OCI-M1 (cell line): ENCODE data around the gene CDC5L.

Experiments used
- DNase-seq: peaks from one replicate; lab custom pipeline; 2025; lab: John Stamatoyannopoulos, UW

The CDC5L gene

DNA sequence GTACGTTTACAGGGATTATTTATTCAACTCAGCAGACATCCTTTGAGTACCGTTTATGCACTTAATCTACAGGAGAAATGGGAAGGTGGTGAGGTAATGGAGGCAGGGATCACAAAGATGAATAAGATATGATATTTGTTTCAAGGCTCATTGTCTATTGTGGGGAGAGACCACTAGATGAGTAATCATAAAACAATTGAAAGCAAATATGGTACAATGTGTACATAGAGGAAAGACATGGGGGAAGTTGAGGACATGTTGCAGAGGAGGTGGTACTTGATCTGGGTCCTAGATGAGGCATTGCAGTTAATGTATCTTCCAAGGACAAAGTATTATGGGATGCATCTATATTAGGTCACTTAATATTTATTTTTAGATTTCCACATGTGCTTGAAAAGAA, 13.7 kb upstream of the CDC5L start:
- DNase-seq = no peak

DNA sequence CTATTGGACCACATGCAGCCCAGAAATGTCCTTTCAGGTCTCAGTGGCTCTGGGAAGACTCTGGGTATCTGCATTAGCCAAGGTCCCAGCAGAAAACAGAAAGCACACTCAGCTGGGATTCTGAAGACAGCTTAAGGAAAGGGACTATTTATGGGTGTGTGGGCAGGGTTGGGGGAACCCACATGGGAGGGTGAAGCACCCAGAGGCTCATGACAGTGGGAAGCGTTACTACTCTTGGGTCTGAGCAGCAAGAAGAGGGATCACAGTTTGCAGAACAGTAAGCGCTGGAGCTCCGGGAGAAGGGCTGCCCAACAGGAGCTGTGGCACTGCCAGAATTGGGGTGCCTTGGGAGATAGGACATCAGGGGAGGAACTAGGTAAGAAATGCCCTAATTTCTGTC, 12.4 kb upstream of the CDC5L start:
- DNase-seq = no peak

DNA sequence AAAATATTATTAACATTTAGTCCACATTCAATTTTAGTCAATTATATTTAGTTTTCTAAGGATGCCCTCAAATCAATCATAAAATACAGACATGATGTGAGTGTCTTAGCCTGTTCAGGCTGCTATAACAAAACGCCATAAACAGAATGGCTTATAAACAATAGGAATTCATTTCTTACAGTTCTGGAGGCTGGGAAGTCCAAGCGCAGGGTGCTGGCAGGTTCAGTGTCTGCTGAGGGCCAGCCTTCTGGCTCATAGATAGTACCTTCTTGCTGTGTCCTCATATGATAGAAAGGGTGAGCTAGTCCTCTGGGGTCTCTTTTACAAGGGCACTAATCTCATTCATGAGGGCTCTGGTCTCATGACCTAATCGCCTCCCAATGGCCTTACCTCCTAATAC, 10.0 kb upstream of the CDC5L start:
- no peak for DNase-seq

DNA sequence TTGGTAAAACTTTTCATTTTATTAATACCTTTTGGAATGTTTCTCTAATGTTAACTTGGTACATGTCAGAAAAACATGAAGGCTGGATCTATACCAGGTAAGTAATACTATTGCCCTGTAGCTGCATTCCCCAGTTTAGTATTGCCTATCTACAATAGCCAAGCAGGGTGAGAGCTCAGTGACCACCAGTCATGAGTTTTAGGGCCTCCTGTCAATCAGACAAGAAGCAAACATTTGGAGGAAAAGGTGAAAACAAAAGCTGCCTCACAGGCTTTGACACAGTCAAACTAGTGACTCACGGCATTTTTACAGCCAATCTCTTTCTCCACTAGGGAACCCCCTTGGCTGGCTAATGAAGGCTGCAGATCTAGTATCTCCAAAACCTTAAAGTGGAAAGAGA, 9.5 kb upstream of the CDC5L start:
- DNase-seq = no peak

DNA sequence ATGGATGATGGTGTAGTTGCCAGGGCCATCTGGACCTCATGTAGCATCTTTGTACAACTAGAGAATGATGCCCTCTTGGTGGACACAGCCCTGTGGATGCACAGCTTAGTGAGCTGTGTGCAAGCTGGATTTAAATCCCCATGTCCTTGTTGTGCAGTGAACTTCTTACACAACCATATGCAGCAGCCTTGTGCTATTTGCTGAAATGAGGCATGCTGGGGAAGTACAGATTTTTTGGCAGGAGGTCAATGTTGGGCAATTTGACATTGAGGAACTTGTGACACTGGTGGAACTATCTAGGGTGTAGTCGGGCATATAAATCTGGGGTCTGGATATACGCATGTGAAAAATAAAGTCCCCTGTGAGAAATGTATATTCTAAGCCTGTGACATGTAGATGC, 5.8 kb upstream of the CDC5L start:
- DNase-seq = peak; percentile 53

DNA sequence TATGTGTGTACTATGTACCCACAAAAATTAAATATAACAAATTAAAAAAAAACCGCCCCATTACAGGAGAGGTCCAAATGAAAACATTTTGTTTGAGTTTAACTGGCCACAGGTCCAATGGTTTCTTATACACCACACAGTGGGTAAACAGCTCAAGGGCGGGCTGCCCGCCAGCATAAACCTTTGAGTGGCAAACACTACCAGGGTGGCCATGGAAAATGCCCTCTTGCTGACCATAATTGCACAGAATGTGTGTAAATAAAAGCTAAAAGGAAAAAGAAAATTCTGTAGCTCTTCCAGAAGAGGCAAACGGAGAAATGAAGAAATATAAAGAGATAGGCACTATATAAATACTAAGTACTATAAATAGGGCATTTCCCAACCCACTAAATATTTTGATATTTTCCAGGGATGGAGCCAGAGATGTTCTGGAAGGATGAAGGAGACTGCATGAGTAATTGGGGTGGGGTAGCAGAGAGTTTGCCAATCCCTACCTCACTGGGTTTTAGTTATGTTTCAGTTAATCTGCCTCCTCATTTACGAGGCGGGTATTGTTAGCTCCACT, 1.1 kb upstream of the CDC5L start:
- no peak for DNase-seq

DNA sequence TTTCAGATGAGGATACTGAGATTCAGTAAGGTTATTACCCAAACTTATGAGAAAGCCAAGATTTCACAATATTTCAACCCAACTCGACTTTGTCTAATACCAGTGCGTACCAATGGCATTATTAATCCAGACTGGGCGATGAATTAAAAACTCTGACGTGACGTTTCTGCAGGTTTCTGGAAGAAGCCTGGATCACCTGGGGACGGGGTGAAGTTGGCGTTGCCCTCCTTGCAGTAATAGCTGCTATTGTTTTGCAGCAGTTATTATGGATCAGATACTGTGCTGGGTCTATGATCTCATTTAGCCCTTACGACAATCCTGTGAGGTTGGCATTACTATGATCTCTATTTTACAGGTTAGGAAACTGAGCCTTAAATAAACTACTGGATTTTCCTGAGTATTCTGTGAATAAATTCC, 569 bp upstream of the CDC5L start:
- peak; percentile 70 for DNase-seq

DNA sequence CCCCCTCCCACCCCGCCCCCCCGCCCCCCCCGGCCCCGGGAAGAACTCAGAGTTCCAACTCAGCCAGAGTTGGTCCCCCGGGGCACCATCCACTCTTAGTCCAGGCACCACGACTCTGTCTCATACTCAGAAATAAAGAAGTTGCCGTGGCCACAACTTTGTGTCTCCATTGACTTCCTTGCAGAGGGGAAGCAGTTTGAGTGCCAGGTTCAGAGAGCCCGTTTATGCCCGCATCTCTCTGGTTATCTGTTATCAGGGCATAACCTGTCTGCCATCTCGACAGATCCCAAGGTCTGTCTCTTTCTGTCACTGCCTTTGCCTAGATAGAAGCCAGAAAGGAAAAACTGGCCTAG, 605 bp downstream of the CDC5L start:
- peak; percentile 70 for DNase-seq

DNA sequence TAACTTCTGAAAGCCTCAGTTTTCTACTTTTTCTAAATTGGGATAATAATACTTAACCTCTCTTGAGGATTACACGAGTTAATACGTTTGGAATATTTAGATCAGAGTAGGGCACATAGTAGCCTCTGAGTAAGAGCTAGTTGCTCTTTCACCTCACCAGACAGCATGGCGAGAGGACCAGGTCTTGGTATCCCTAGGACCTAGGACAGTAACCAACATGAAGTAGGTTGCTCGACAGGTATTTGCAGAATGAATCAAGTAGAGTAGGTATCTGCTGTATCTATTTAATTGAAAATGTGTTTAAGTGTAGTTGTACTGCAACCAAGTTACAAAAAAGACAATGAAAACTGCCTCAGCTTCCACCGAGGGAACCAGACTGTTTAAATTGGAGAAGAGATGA, 1.4 kb downstream of the CDC5L start:
- DNase-seq = no peak

DNA sequence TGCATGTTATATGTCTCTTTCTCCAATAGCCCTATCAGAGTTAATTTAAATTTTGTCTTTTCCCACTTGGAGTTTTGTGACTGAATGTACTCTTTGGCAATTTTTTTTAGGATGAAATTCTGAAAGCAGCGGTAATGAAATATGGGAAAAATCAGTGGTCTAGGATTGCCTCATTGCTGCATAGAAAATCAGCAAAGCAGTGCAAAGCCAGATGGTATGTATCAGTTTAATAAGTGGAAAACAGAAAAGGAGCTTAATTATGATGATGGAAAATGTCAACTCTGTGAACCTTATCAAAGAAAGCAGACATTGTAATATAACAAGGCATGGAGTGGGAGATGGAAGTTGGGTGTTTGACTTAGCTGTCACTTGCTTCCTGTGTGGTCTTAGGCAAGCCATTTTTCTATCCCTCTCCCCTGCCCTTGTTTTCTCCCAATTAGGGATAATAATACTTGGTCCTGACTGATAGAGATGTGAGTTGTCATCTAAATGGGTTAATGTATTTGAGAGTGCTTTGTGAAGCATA, 2.7 kb downstream of the CDC5L start:
- DNase-seq = no peak

DNA sequence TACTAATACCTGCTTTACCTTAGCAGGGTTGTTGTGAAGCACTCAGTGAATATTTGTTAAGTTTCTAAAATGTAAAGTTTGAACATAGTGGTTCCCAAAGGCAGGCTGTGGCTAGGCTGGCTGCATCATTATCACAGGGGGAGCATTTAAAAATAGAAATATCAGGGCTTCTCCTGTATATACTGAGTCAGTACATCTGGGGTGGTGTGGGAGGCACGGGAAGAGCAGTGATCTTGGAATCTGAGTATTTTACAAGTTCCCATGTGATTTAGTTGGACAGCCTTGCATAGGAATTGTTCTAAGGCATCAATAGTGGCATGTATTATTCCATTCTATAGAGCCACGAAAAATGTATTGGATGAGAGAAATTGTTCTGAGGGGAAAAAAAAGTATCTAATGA, 8.0 kb downstream of the CDC5L start:
- DNase-seq = no peak

DNA sequence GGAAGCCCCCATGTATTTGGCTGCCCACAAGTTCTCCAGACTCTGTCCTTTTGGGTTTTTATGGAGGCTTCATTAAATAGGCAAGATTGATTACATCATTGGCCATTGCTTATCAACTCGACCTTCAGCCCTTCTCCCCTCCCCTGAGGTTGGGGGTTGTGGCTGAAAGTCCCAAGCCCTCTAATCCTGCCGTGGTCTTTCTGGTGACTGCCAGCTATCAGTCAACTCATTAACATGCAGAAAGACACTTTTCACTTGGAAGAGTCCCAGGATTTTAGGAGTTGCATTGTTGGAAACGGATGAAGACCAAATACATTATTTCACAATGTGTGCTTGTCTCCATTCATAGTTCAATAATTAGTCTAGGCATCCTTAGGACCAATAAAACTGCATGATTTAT, 9.5 kb downstream of the CDC5L start:
- no peak for DNase-seq

DNA sequence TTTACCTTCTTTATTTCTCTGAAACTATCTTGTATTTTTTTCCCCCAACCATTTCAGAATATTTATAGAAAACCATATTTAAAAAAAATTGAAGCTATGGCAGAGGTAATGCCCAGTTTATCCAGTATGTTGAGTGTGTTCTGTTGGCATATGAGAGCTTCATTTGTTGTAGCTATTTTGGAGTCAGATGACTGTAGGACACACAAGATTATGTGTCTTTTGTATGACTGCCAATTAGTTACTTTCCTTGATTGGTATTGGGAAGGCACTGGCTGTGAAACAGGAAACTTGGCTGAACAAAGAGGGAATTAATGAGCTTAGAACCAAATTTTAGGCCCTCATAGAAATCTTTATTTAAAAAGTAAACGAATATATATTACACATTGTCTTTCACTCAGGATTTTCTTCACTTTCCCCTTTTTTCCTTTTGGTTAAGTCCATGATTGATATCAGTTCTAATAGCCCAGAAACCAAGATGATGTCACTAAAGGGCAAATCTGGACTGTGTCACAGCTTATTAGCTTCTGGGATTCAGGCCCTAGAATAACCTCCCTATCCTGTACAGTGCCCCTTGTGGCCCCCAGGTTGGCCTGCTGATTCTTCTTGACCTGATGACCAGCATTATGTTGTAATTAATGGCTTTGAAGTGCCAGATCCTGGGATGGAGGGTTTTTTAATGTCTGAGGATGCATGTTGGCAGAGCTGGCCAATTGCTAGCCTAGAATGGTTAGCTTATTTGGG, 10.1 kb downstream of the CDC5L start:
- peak; percentile 15 for DNase-seq

DNA sequence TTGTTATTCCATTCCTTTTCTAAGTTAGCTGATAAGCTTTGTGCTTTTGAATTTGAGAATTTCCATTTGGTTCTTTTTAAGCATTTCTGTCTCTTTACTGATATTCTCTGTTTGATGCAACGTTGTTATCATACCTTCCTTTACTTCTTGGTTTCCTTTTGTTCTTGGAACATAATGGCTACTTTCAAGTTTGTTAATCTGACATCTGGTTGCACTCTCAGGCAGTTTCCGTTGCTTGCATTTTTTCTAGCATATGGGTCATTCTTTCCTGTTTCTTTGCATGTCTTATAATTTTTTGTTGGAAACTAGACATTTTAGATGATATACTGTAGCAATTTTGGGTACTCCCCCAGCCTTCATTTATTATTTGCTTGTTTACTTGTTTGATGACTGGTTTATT, 12.5 kb downstream of the CDC5L start:
- no peak for DNase-seq

DNA sequence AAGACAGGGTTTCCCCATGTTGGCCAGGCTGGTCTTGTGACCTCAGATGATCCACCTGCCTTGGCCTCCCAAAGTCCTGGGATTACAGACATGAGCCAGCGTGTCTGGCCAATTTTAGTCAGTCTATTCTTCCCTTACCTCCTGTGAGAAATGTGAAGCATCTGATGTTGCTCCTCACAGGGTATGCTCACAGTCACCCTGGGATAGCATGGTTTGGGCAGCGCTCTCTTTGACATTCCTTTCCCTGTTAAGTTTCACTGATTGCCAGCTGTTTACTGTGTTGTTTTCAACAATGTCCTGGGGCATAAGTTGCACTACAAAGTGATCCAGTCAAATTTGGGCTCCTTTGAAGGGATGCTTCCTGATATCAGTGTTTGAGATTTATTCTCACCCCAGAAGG, 13.1 kb downstream of the CDC5L start:
- DNase-seq = no peak

DNA sequence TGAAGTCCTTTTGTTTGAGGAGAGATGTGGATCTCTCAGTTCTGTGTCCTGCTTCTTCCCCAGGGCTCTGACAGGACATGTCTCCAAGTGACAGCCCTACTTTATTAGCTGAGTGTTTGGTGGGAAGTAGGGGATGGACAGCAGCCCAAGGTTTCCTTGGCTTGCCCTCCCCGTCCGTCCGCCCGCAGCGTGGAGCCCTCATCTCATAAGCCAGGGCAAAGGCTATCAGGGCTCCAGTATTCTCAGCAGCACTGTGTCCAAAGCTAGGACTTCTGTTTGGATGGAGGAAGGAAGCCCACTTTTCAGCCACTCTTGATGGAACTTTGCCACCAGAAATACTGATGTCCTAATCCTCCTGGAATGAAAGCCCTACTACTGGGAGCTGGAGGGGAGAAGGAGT, 13.6 kb downstream of the CDC5L start:
- no peak for DNase-seq

DNA sequence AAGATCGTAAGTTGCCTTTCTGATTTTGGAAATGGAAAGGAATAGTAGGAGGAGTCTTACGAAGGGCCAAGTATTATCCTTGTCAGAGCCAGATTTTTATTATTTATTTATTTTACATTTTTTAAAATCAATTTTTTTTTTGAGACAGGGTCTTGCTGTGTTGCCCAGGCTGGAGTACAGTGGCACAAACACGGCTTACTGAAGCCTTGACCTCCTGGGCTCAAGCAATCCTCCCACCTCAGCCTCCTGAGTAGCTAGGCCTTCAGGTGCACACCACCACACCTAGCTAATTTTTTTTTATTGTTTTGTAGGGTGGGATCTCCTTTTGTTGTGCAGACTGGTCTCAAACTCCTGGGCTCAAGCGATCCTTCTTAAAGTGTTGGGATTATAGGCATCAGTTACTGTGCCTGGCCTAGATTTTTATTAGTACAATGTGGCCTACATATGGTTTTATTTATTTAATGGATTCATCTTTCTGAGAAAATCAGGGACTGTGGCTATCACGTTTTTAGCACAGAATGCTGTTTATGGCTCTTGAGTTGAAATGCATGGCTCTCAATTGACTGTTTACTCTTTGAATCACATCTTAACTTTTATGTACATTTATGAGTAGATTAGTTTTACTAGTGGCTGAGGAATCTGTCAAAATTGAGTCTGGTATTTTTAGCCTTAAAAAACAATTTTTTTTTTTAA, 16.7 kb downstream of the CDC5L start:
- DNase-seq = no peak

DNA sequence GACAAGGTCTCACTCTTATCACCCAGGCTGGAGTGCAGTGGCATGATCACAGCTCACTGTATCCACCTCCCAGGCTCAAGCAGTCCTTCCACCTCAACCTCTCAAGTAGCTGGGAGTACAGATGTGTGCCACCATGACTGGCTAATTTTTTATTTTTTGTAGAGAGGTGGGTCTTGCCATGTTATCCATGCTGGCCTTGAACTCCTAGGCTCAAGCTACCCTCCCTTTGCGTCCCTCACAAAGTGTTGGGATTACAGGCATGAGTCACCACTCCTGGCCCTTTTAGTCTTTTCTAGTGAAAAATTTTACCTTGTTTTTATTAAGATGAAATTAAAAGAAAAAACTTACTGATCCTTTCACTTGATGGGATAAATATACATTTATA, 17.2 kb downstream of the CDC5L start:
- no peak for DNase-seq

DNA sequence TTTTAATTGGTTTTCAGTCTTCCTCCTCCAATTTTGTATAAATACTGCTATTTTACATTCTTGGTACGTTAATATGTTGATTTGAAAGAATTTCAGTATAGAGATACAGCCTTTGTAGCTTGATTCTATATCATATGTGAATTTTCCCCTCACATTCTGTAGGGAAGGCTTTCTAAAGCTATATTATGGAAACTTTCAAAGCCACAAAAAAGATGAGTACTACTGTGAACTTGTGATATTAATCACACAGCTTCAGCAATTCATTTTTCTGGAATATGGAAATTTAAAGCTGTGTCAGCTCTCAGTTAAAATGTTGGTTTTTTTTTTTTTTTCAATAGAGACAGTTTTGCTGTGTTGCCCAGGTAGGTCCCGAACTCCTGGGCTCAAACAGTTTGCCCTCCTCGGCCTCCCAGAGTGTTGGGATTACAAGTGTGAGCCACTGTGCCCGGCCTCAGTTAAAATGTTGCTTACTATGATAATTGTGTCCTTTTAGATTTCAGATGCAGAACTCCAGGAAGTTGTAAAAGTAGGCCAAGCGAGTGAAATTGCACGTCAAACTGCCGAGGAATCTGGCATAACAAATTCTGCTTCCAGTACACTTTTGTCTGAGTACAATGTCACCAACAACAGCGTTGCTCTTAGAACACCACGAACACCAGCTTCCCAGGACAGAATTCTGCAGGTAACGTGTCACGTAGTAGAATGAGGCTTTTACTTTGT, 20.6 kb downstream of the CDC5L start:
- no peak for DNase-seq

DNA sequence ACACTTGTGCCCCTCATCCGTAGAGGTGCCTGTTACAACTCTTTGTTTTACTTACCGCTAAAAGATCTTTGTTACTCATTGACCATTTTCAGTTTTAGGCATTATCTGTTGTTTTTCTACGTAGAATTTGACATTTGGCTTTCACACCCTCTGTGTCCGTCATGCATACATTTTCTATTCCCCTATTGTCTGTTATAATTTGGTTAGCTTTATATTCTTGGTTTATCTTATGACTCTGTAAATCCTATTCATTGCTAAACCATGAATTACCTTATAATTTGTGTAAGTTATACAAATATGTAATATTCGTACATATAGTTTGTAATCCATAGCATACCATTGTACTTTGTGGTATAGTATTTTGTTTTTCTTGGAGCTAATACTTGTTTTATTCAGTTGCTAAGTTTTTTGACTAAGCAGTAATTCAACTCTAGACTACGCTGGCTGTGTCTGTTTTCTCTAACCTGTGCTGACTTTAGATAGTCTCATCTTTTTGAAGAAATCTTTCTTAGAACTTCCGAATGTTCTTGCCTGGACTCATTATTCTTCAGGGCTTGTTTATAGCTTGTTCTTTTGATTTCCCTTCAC, 21.8 kb downstream of the CDC5L start:
- DNase-seq = no peak

DNA sequence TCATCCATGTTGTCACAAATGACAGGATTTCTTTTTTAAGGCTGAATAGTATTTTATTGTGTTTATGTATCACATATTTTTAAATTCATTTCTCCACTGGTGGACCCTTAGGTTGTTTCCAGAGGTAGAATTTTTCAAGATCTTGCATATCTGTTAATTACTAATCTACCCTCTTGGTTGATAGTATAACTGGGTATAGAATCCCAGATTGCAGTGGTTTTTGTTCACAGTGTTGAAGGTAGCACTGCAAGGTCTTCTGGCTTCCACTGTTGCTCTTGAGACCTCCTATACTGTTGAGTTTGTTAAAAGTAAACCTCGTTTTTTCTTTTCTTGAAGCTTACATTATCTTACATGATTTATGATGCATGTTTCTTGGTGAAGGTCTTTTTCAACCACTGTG, 22.9 kb downstream of the CDC5L start:
- no peak for DNase-seq

DNA sequence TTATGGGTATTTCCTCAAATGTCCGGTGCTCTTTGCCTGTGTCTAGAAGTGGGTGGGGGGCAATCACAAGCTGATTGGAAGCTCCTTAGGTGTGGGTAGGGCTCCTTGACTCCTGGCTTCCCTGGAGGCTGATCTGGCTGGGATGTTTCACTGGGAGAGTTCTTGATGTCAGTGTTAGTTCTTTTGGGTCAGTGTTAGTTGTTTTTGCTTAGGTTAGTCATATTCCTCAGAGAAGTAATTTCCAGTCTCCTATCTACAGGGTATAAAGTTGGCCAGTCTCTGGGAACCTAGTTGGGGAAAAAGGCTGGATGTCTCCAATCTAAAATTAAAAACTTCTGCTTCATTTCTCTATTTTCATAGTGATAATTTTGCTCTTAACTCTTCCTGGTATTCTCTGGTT, 23.6 kb downstream of the CDC5L start:
- no peak for DNase-seq
